Central memory CD8-positive, alpha-beta T cell (primary cell): ENCODE measurements around the gene TRIM54.

Experiments used
- ATAC-seq: fragments of 150-1000 bp; cut with Tn5 transposase; replicated peaks from 2 replicates; pipeline ENCODE4 v1.10.0; 2022; ENCODE audit warnings: mild to moderate bottlenecking, moderate FRiP score, moderate number of reproducible peaks; ENCODE audit not compliant: poor library complexity, severe bottlenecking; ENCODE audit errors: extremely low read depth
- DNase-seq, 2 donors: peaks; one replicate each; pipeline ENCODE4 v3.0.0; 2021; ENCODE audit warnings: low spot score in 2 of 2
- H3K27ac Mint-ChIP-seq: one replicate; pipeline ENCODE4 v1.8.0; 2022; ENCODE audit warnings: low read depth, mild to moderate bottlenecking, moderate library complexity, mixed read lengths
- H3K27me3 Mint-ChIP-seq: one replicate; pipeline ENCODE4 v1.8.0; 2022; ENCODE audit warnings: mixed read lengths
- H3K36me3 Mint-ChIP-seq: one replicate; pipeline ENCODE4 v1.8.0; 2022; ENCODE audit warnings: mild to moderate bottlenecking, moderate library complexity, mixed read lengths; ENCODE audit not compliant: insufficient read depth
- H3K4me1 Mint-ChIP-seq: one replicate; pipeline ENCODE4 v1.8.0; 2022; ENCODE audit warnings: mixed read lengths
- H3K4me3 Mint-ChIP-seq: one replicate; pipeline ENCODE4 v1.8.0; 2022; ENCODE audit warnings: mild to moderate bottlenecking, moderate library complexity, mixed read lengths
- H3K9me3 Mint-ChIP-seq: one replicate; pipeline ENCODE4 v1.8.0; 2022; ENCODE audit warnings: mixed read lengths

The TRIM54 gene

GRCh38 chr2:27281855-27282559 lies at the start of gene TRIM54:
TSS of gene TRIM54 (plus strand) at chr2:27282429. CDS start at chr2:27282732, 303 bp downstream.
- H3K27me3 Mint-ChIP-seq = peaks cover 80% of the 10 kb centered on the region
- H3K27ac Mint-ChIP-seq = no peak within 1 kb of the TSS
- H3K4me1 Mint-ChIP-seq = peaks cover 7% of the 10 kb centered on the region
- no peak for DNase-seq
- no peak for ATAC-seq
- H3K4me3 Mint-ChIP-seq = no peak within 1 kb of the TSS
- no peaks in the 10 kb centered on the region for H3K36me3 Mint-ChIP-seq
- H3K9me3 Mint-ChIP-seq = no peaks in the 10 kb centered on the region

- no peaks in the 10 kb centered on the region for H3K9me3 Mint-ChIP-seq
- H3K27me3 Mint-ChIP-seq = no peaks in the 10 kb centered on the region
- DNase-seq (no peak), ATAC-seq (no peak)
- peaks cover 37% of the 10 kb centered on the region for H3K36me3 Mint-ChIP-seq
- H3K4me1 Mint-ChIP-seq = no peaks in the 10 kb centered on the region
- no peak overlapping the region for H3K4me3 Mint-ChIP-seq
- H3K27ac Mint-ChIP-seq = no peak overlapping the region
These were observed 48.9 kb upstream of the TRIM54 start for GRCh38 chr2:27233341-27233740.

- Mint-ChIP-seq H3K4me1 (no peaks in the 10 kb centered on the region), H3K9me3 (no peaks in the 10 kb centered on the region), H3K27me3 (no peaks in the 10 kb centered on the region), H3K27ac (no peak overlapping the region), H3K36me3 (peaks cover 31% of the 10 kb centered on the region), H3K4me3 (no peak overlapping the region)
- DNase-seq (no peak), ATAC-seq (no peak)
These were observed 46.1 kb upstream of the TRIM54 start for GRCh38 chr2:27236136-27236535.

- H3K27ac Mint-ChIP-seq = no peak overlapping the region
- peaks cover 29% of the 10 kb centered on the region for H3K36me3 Mint-ChIP-seq
- ATAC-seq (no peak), DNase-seq (no peak)
- no peak overlapping the region for H3K4me3 Mint-ChIP-seq
- H3K9me3 Mint-ChIP-seq = no peaks in the 10 kb centered on the region
- H3K27me3 Mint-ChIP-seq = no peaks in the 10 kb centered on the region
- H3K4me1 Mint-ChIP-seq = peaks cover under 1% of the 10 kb centered on the region
These were observed 45.6 kb upstream of the TRIM54 start for GRCh38 chr2:27236626-27237025.

- no peak for ATAC-seq
- Mint-ChIP-seq H3K4me3 (no peak overlapping the region), H3K27ac (peak overlapping the region; percentile 43), H3K27me3 (no peaks in the 10 kb centered on the region), H3K9me3 (no peaks in the 10 kb centered on the region), H3K36me3 (peaks cover 25% of the 10 kb centered on the region), H3K4me1 (peaks cover 7% of the 10 kb centered on the region)
- DNase-seq = no peak
These were observed 44.8 kb upstream of the TRIM54 start for GRCh38 chr2:27237341-27237945.

GRCh38 chr2:27238976-27239375 lies 43.3 kb upstream of the TRIM54 start:
- H3K27ac Mint-ChIP-seq = no peak overlapping the region
- no peaks in the 10 kb centered on the region for H3K9me3 Mint-ChIP-seq
- ATAC-seq (no peak), DNase-seq (no peak)
- H3K4me1 Mint-ChIP-seq = peaks cover 7% of the 10 kb centered on the region
- peaks cover 23% of the 10 kb centered on the region for H3K36me3 Mint-ChIP-seq
- H3K27me3 Mint-ChIP-seq = no peaks in the 10 kb centered on the region
- H3K4me3 Mint-ChIP-seq = no peak overlapping the region

GRCh38 chr2:27240406-27240805 lies 41.8 kb upstream of the TRIM54 start:
- Mint-ChIP-seq H3K9me3 (no peaks in the 10 kb centered on the region), H3K4me3 (no peak overlapping the region), H3K27me3 (no peaks in the 10 kb centered on the region), H3K4me1 (peaks cover 7% of the 10 kb centered on the region), H3K27ac (no peak overlapping the region), H3K36me3 (peaks cover 19% of the 10 kb centered on the region)
- DNase-seq (no peak), ATAC-seq (no peak)

GRCh38 chr2:27241761-27242613 lies 40.2 kb upstream of the TRIM54 start:
- no peaks in the 10 kb centered on the region for H3K9me3 Mint-ChIP-seq
- DNase-seq (no peak), ATAC-seq (no peak)
- no peaks in the 10 kb centered on the region for H3K27me3 Mint-ChIP-seq
- no peak overlapping the region for H3K4me3 Mint-ChIP-seq
- H3K27ac Mint-ChIP-seq = peak overlapping the region; percentile 55
- H3K4me1 Mint-ChIP-seq = peaks cover 7% of the 10 kb centered on the region
- H3K36me3 Mint-ChIP-seq = peaks cover 16% of the 10 kb centered on the region

- H3K9me3 Mint-ChIP-seq = no peaks in the 10 kb centered on the region
- peaks cover 12% of the 10 kb centered on the region for H3K36me3 Mint-ChIP-seq
- H3K4me1 Mint-ChIP-seq = peaks cover 7% of the 10 kb centered on the region
- no peak overlapping the region for H3K4me3 Mint-ChIP-seq
- peak overlapping the region; percentile 55 for H3K27ac Mint-ChIP-seq
- no peak for DNase-seq
- H3K27me3 Mint-ChIP-seq = no peaks in the 10 kb centered on the region
- ATAC-seq = no peak
These were observed 39.6 kb upstream of the TRIM54 start for GRCh38 chr2:27242614-27242951.

GRCh38 chr2:27243391-27244130 lies 38.7 kb upstream of the TRIM54 start:
- peaks cover 9% of the 10 kb centered on the region for H3K36me3 Mint-ChIP-seq
- H3K4me3 Mint-ChIP-seq = no peak overlapping the region

GRCh38 chr2:27245116-27245515 lies 37.1 kb upstream of the TRIM54 start:
- ATAC-seq = no peak
- H3K27ac Mint-ChIP-seq = no peak overlapping the region
- peaks cover 9% of the 10 kb centered on the region for H3K27me3 Mint-ChIP-seq
- no peaks in the 10 kb centered on the region for H3K9me3 Mint-ChIP-seq
- peaks cover 9% of the 10 kb centered on the region for H3K36me3 Mint-ChIP-seq
- DNase-seq = no peak
- peaks cover 7% of the 10 kb centered on the region for H3K4me1 Mint-ChIP-seq
- no peak overlapping the region for H3K4me3 Mint-ChIP-seq

More at GRCh38 chr2:27243391-27244130, 38.7 kb upstream of the TRIM54 start:
- peaks cover 7% of the 10 kb centered on the region for H3K27me3 Mint-ChIP-seq
- DNase-seq (no peak), ATAC-seq (no peak)
- H3K9me3 Mint-ChIP-seq = no peaks in the 10 kb centered on the region
- peaks cover 7% of the 10 kb centered on the region for H3K4me1 Mint-ChIP-seq
- no peak overlapping the region for H3K27ac Mint-ChIP-seq

- Mint-ChIP-seq H3K27me3 (peaks cover 12% of the 10 kb centered on the region), H3K4me3 (no peak overlapping the region), H3K27ac (no peak overlapping the region), H3K9me3 (no peaks in the 10 kb centered on the region), H3K36me3 (peaks cover 9% of the 10 kb centered on the region), H3K4me1 (peaks cover 7% of the 10 kb centered on the region)
- DNase-seq (no peak), ATAC-seq (no peak)
These were observed 36.6 kb upstream of the TRIM54 start for GRCh38 chr2:27245626-27246025.
